OCI-LY7 (cell line): ENCODE measurements around the gene REN. TPM values are rescaled to one million over a fixed set of nuclear protein-coding genes. Genes with fewer than 3 reads are reported as not detected.

Experiments used
- BruUV-seq: library from RNA; stranded (reverse); fragments of 400-500 nt; replicated peaks from 2 replicates; lab custom pipeline; 2021; lab: Mats Ljungman, UMichigan
- CTCF ChIA-PET: fragments of 300-600 bp; sonication (Branson Sonifier 250); formaldehyde crosslinking; loops from one replicate; lab custom pipeline; 2022; ENCODE audit warnings: antibody characterized with exemption; ENCODE audit not compliant: unreplicated experiment; lab: Charles Lee
- POLR2A ChIA-PET: fragments of 300-600 bp; sonication (Branson Sonifier 250); formaldehyde crosslinking; loops from one replicate; lab custom pipeline; 2022; ENCODE audit warnings: antibody characterized with exemption; lab: Charles Lee
- DNase-seq: peaks from one replicate; pipeline ENCODE4 v3.0.0-alpha.2; 2015; ENCODE audit warnings: low spot score
- H2AFZ ChIP-seq: fragments of 200-600 bp; sonication (generic), shearing (Covaris generic); 2 replicates; pipeline ENCODE4 v1.6.1; 2014; ENCODE audit warnings: mild to moderate bottlenecking, antibody characterized with exemption, low read length, moderate library complexity
- H3K27ac ChIP-seq: fragments of 200-600 bp; sonication (generic); 2 replicates; pipeline ENCODE4 v1.5.1; 2014; ENCODE audit warnings: mixed run types, low read depth, mild to moderate bottlenecking, moderate library complexity, low read length, inconsistent platforms; ENCODE audit not compliant: poor library complexity, severe bottlenecking
- H3K36me3 ChIP-seq: fragments of 200-600 bp; sonication (generic); 2 replicates; pipeline ENCODE4 v1.6.1; 2014; ENCODE audit warnings: mild to moderate bottlenecking, antibody characterized with exemption, low read length, moderate library complexity, mixed read lengths; ENCODE audit not compliant: insufficient read depth
- H3K4me1 ChIP-seq: fragments of 200-600 bp; sonication (generic); 2 replicates; pipeline ENCODE4 v1.5.1; 2014; ENCODE audit warnings: mild to moderate bottlenecking, low read length; ENCODE audit not compliant: insufficient read depth, poor library complexity, severe bottlenecking
- H3K4me2 ChIP-seq: fragments of 200-600 bp; sonication (generic); 2 replicates; pipeline ENCODE4 v1.6.1; 2014; ENCODE audit warnings: mild to moderate bottlenecking, low read length
- H3K4me3 ChIP-seq: fragments of 200-600 bp; sonication (generic); 2 replicates; pipeline ENCODE4 v1.5.1; 2014; ENCODE audit warnings: mild to moderate bottlenecking, low read depth, low read length; ENCODE audit not compliant: poor library complexity, severe bottlenecking
- H3K79me2 ChIP-seq: fragments of 200-600 bp; sonication (generic); 2 replicates; pipeline ENCODE4 v1.6.1; 2016; ENCODE audit warnings: low read depth, mild to moderate bottlenecking, low read length, moderate library complexity, mixed read lengths; ENCODE audit not compliant: insufficient read depth
- H3K9me2 ChIP-seq: fragments of 200-600 bp; sonication (generic); 2 replicates; pipeline ENCODE4 v1.6.1; 2016; ENCODE audit warnings: mild to moderate bottlenecking, low read length, mixed read lengths; ENCODE audit not compliant: insufficient read depth
- H3K9me3 ChIP-seq: fragments of 200-600 bp; sonication (generic); 2 replicates; pipeline ENCODE4 v1.6.1; 2014; ENCODE audit warnings: mild to moderate bottlenecking, mixed run types, low read length, mixed read lengths
- H4K20me1 ChIP-seq: fragments of 200-600 bp; sonication (generic); 2 replicates; pipeline ENCODE4 v1.6.1; 2014; ENCODE audit warnings: mild to moderate bottlenecking, antibody characterized with exemption, low read length, moderate library complexity, mixed read lengths; ENCODE audit not compliant: insufficient read depth
- CTCF ChIP-seq: fragments of 200-600 bp; sonication (generic); conservative IDR thresholded peaks from 2 replicates; pipeline ENCODE4 v1.5.1; 2014; ENCODE audit warnings: mild to moderate bottlenecking, antibody characterized with exemption, low read length, moderate library complexity, mixed read lengths
- EZH2phosphoT487 ChIP-seq: fragments of 200-600 bp; sonication (generic); IDR thresholded peaks from 2 replicates; pipeline ENCODE4 v1.6.1; 2018; ENCODE audit warnings: low read depth, borderline replicate concordance, mild to moderate bottlenecking, mixed run types, antibody characterized with exemption, low read length, moderate library complexity, mixed read lengths
- intact Hi-C: fragments of 100-400 bp; cut with micrococcal nuclease; formaldehyde crosslinking; loops from one replicate; pipeline ENCODE4 v1.10.0; 2022; ENCODE audit not compliant: unreplicated experiment
- total RNA-seq, 2 experiments: library from RNA; depleted of rRNA in 1 of 2; stranded (reverse); fragments of >200 nt in 1 of 2; shearing (Covaris generic) in 1 of 2; gene quantifications; 2 replicates each; pipeline ENCODE4 v1.2.3, GENCODE V29; 2014 to 2022

Gene REN
- total RNA-seq, 2 experiments from 2014 or later = not detected

GRCh38 chr1:204194080-204194479 lies 27.9 kb upstream of the REN start:
- BruUV-seq = no TSS peak
- H4K20me1 ChIP-seq = no peaks in the 10 kb centered on the region
- no peaks in the 10 kb centered on the region for H3K79me2 ChIP-seq
- no peak overlapping the region for H3K4me2 ChIP-seq
- POLR2A ChIA-PET = interaction anchor here (0.6 kb wide), 1 partner anchor 536 kb away, joined by 3 read pairs; no protein-coding TSS in a partner anchor
- CTCF ChIA-PET = no interaction called here
- no peaks in the 10 kb centered on the region for H3K9me2 ChIP-seq
- H3K27ac ChIP-seq = no peak overlapping the region
- no peaks in the 10 kb centered on the region for H3K4me1 ChIP-seq
- no peak overlapping the region for H2AFZ ChIP-seq
- H3K4me3 ChIP-seq = no peak overlapping the region
- no peak for DNase-seq
- H3K9me3 ChIP-seq = no peaks in the 10 kb centered on the region
- intact Hi-C loops = no loop called here
- no peaks in the 10 kb centered on the region for H3K36me3 ChIP-seq
- TF ChIP-seq EZH2phosphoT487 = no peak
- TF ChIP-seq CTCF = no peak

GRCh38 chr1:204192589-204193352 lies 26.6 kb upstream of the REN start:
- no peak for TF ChIP-seq EZH2phosphoT487
- TF ChIP-seq CTCF = no peak
- H3K36me3 ChIP-seq = no peaks in the 10 kb centered on the region
- no peak for DNase-seq
- no peaks in the 10 kb centered on the region for H3K9me2 ChIP-seq
- POLR2A ChIA-PET = no interaction called here
- no peaks in the 10 kb centered on the region for H3K9me3 ChIP-seq
- CTCF ChIA-PET = no interaction called here
- no peak overlapping the region for H3K4me3 ChIP-seq
- no peak overlapping the region for H3K4me2 ChIP-seq
- no TSS peak for BruUV-seq
- H3K79me2 ChIP-seq = no peaks in the 10 kb centered on the region
- intact Hi-C loops = no loop called here
- H3K27ac ChIP-seq = no peak overlapping the region
- no peaks in the 10 kb centered on the region for H3K4me1 ChIP-seq
- no peaks in the 10 kb centered on the region for H4K20me1 ChIP-seq
- no peak overlapping the region for H2AFZ ChIP-seq

GRCh38 chr1:204192046-204192445 lies 25.9 kb upstream of the REN start:
- Histone ChIP-seq H3K36me3 (no peaks in the 10 kb centered on the region), H3K4me3 (no peak overlapping the region), H2AFZ (no peak overlapping the region), H4K20me1 (no peaks in the 10 kb centered on the region), H3K4me1 (no peaks in the 10 kb centered on the region), H3K9me3 (no peaks in the 10 kb centered on the region), H3K79me2 (no peaks in the 10 kb centered on the region), H3K9me2 (no peaks in the 10 kb centered on the region), H3K4me2 (no peak overlapping the region), H3K27ac (no peak overlapping the region)
- ChIA-PET POLR2A (no interaction called here), CTCF (no interaction called here)
- DNase-seq = no peak
- BruUV-seq = no TSS peak
- intact Hi-C loops = no loop called here
- TF ChIP-seq CTCF = no peak
- TF ChIP-seq EZH2phosphoT487 = no peak
